Common myeloid progenitor, CD34-positive (primary cell): ENCODE results near the gene LRRC49.
A peak's percentile ranks its signal among the peaks of the same experiment; 100 is the strongest.
"Not testable (repeated sequence)": the region's sequence is repeated elsewhere in the genome, so short reads cannot be mapped to it uniquely, and the experiment has no call there.

ENCODE experiments used
- CTCF ChIA-PET: fragments of 350-600 bp; sonication (Branson Sonifier 250); formaldehyde crosslinking; loops from one replicate; lab custom pipeline; 2021; ENCODE audit warnings: antibody characterized with exemption; lab: Charles Lee
- POLR2A ChIA-PET: fragments of 350-600 bp; sonication (Branson Sonifier 250); formaldehyde crosslinking; loops from one replicate; lab custom pipeline; 2021; ENCODE audit warnings: antibody characterized with exemption; lab: Charles Lee
- DNase-seq, 3 donors: peaks; one replicate each; pipeline versions ENCODE4 v3.0.0 to v3.0.0-alpha.2; 2013
- H3K27ac ChIP-seq, 2 experiments: 1 replicate in 1 of 2; 2 replicates in 1 of 2; pipeline ENCODE4 v1.7.0; 2013; ENCODE audit warnings: inconsistent platforms in 2 of 2, low read length in 2 of 2, mild to moderate bottlenecking in 2 of 2, low read depth in 1 of 2, moderate library complexity in 1 of 2; ENCODE audit not compliant: severe bottlenecking in 2 of 2, insufficient read depth in 1 of 2, poor library complexity in 1 of 2
- H3K27me3 ChIP-seq, 5 experiments: replicated peaks in 2 of 5; 1 replicate in 3 of 5; 2 replicates in 2 of 5; pipeline versions ENCODE4 v1.6.1 to v1.7.0; 2013; ENCODE audit warnings: low read length in 4 of 5, mild to moderate bottlenecking in 2 of 5, moderate library complexity in 2 of 5, inconsistent platforms in 1 of 5; ENCODE audit not compliant: insufficient read depth in 5 of 5, control insufficient read depth in 4 of 5
- H3K36me3 ChIP-seq, 4 experiments: 1 replicate in 2 of 4; 2 replicates in 2 of 4; pipeline versions ENCODE4 v1.6.1 to v1.7.0; 2013; ENCODE audit warnings: low read length in 3 of 4, control low read depth in 1 of 4, mild to moderate bottlenecking in 1 of 4; ENCODE audit not compliant: control insufficient read depth in 4 of 4, insufficient read depth in 4 of 4
- H3K4me1 ChIP-seq, 4 experiments: 1 replicate in 3 of 4; 2 replicates in 1 of 4; pipeline versions ENCODE4 v1.6.1 to v1.7.1; 2013; ENCODE audit warnings: low read length in 3 of 4, mild to moderate bottlenecking in 3 of 4, control low read depth in 1 of 4, inconsistent platforms in 1 of 4, moderate library complexity in 1 of 4; ENCODE audit not compliant: control insufficient read depth in 4 of 4, insufficient read depth in 4 of 4; ENCODE audit errors: control extremely low read depth in 1 of 4
- H3K4me3 ChIP-seq, 7 experiments: 1 replicate in 4 of 7; 2 replicates in 3 of 7; pipeline versions ENCODE4 v1.5.1 to v1.7.0; 2013; ENCODE audit warnings: mild to moderate bottlenecking in 7 of 7, low read length in 6 of 7, moderate library complexity in 6 of 7, inconsistent platforms in 2 of 7, low read depth in 2 of 7, control low read depth in 1 of 7; ENCODE audit not compliant: insufficient read depth in 4 of 7, control insufficient read depth in 1 of 7; ENCODE audit errors: extremely low read depth in 1 of 7
- H3K9me3 ChIP-seq, 5 experiments: 1 replicate in 4 of 5; 2 replicates in 1 of 5; pipeline versions ENCODE4 v1.6.1 to v1.7.1; 2013; ENCODE audit warnings: low read length in 4 of 5, mild to moderate bottlenecking in 2 of 5, inconsistent platforms in 1 of 5, low read depth in 1 of 5, moderate library complexity in 1 of 5; ENCODE audit not compliant: control insufficient read depth in 4 of 5, insufficient read depth in 2 of 5; ENCODE audit errors: control extremely low read depth in 1 of 5
- WGBS: methylation state at CpG from one replicate; pipeline ENCODE4 v1.1.5; 2013; ENCODE audit not compliant: insufficient coverage; 5-methylcytosine and 5-hydroxymethylcytosine counted together

The LRRC49 gene

GRCh38 chr15:70995383-70995970 is 102.9 kb downstream of the LRRC49 start:
- H3K4me1 ChIP-seq, result no peaks in the 10 kb centered on the region
- POLR2A ChIA-PET, result no interaction called here
- 50% methylated on average over 4 of the region's 5 CpGs for WGBS
- no peak overlapping the region for H3K27ac ChIP-seq
- no peaks in the 10 kb centered on the region for H3K27me3 ChIP-seq
- peak in 2 of 3 donors; percentile 2 to 19 for DNase-seq
- CTCF ChIA-PET, result no interaction called here
- no peak overlapping the region for H3K4me3 ChIP-seq
- no peaks in the 10 kb centered on the region for H3K36me3 ChIP-seq
- H3K9me3 ChIP-seq, result peaks cover 0 to 19% (median 3%) of the 10 kb centered on the region in 5 experiments

- no peak overlapping the region for H3K4me3 ChIP-seq
- H3K9me3 ChIP-seq, result peaks cover 0 to 8% (median 3%) of the 10 kb centered on the region in 5 experiments
- H3K4me1 ChIP-seq, result no peaks in the 10 kb centered on the region
- ChIA-PET CTCF (no interaction called here), POLR2A (no interaction called here)
- no peaks in the 10 kb centered on the region for H3K27me3 ChIP-seq
- no peak for DNase-seq
- no peaks in the 10 kb centered on the region for H3K36me3 ChIP-seq
- no peak overlapping the region for H3K27ac ChIP-seq
Observed at GRCh38 chr15:70998319-70998718, 105.7 kb downstream of the LRRC49 start.

GRCh38 chr15:71002316-71002715 is 109.7 kb downstream of the LRRC49 start:
- ChIA-PET POLR2A (no interaction called here), CTCF (no interaction called here)
- DNase-seq, result no peak
- H3K4me3 ChIP-seq, result no peak overlapping the region
- no peaks in the 10 kb centered on the region for H3K4me1 ChIP-seq
- H3K36me3 ChIP-seq, result no peaks in the 10 kb centered on the region
- no CpG with 5 or more reads among the region's 1 CpG for WGBS
- H3K27me3 ChIP-seq, result no peaks in the 10 kb centered on the region
- H3K9me3 ChIP-seq, result peaks cover 0 to 8% (median 3%) of the 10 kb centered on the region in 5 experiments
- H3K27ac ChIP-seq, result no peak overlapping the region

- H3K4me3 ChIP-seq, result no peak overlapping the region
- DNase-seq, result no peak
- H3K27me3 ChIP-seq, result no peaks in the 10 kb centered on the region
- no peaks in the 10 kb centered on the region for H3K4me1 ChIP-seq
- H3K9me3 ChIP-seq, result peaks cover 0 to 8% (median 3%) of the 10 kb centered on the region in 5 experiments
- no peak overlapping the region for H3K27ac ChIP-seq
- POLR2A ChIA-PET, result no interaction called here
- no peaks in the 10 kb centered on the region for H3K36me3 ChIP-seq
- CTCF ChIA-PET, result no interaction called here
Observed at GRCh38 chr15:71003319-71003718, 110.7 kb downstream of the LRRC49 start.

- H3K27me3 ChIP-seq, H3K9me3 ChIP-seq, H3K4me1 ChIP-seq, DNase-seq, POLR2A ChIA-PET, CTCF ChIA-PET, H3K27ac ChIP-seq, H3K36me3 ChIP-seq, H3K4me3 ChIP-seq: not testable (repeated sequence)
- no CpG with 5 or more reads among the region's 4 CpGs for WGBS
Observed at GRCh38 chr15:71004506-71004905, 111.9 kb downstream of the LRRC49 start.

GRCh38 chr15:71005895-71006294 is 113.3 kb downstream of the LRRC49 start:
- 100% methylated on average over 1 of the region's 1 CpG for WGBS

GRCh38 chr15:71008250-71008870 is 115.7 kb downstream of the LRRC49 start:
- H3K27me3 ChIP-seq, result no peaks in the 10 kb centered on the region
- no peaks in the 10 kb centered on the region for H3K36me3 ChIP-seq
- no CpG with 5 or more reads among the region's 2 CpGs for WGBS
- no peaks in the 10 kb centered on the region for H3K4me1 ChIP-seq
- no peak overlapping the region for H3K4me3 ChIP-seq
- DNase-seq, result no peak
- no peak overlapping the region for H3K27ac ChIP-seq
- ChIA-PET CTCF (no interaction called here), POLR2A (no interaction called here)
- no peaks in the 10 kb centered on the region for H3K9me3 ChIP-seq

More at GRCh38 chr15:71005895-71006294, 113.3 kb downstream of the LRRC49 start:
- ChIA-PET CTCF (no interaction called here), POLR2A (interaction anchor here (0.5 kb wide), 1 partner anchor 701 kb away, joined by 3 read pairs; no protein-coding TSS in a partner anchor)
- no peak overlapping the region for H3K4me3 ChIP-seq
- no peaks in the 10 kb centered on the region for H3K9me3 ChIP-seq
- no peaks in the 10 kb centered on the region for H3K36me3 ChIP-seq
- H3K4me1 ChIP-seq, result no peaks in the 10 kb centered on the region
- H3K27ac ChIP-seq, result no peak overlapping the region
- no peaks in the 10 kb centered on the region for H3K27me3 ChIP-seq
- no peak for DNase-seq
